Measurements from ENCODE around the gene GRIN3A. TPM values are rescaled to one million over a fixed set of nuclear protein-coding genes. Genes with fewer than 3 reads are reported as not detected.

GRIN3A gene
- total and polyA plus RNA-seq, 2 of the 4 experiments (the other 2 are of a cell fraction) = not detected

DNA sequence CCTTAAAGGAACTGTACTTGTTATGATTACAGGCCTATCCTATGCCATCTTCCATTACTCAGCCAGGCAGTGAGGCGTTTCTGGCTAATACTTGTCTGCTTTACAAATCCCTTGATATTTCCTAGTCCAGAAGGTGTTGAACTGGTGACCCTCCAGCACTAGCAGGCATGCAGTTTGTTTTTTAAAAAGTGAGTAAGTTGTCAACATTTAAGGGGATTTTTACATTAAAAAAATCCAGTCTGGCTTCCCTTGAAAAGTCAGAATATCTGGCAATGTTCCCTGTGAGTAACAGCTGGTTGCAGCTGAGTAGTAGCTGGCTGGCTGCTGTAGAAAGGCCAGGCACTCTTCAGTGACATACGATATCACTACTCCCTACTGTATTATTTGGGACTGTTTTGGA lies 21.8 kb downstream of the GRIN3A start:
- no peak overlapping the region for H2AK5ac ChIP-seq (ENCODE audit: low read depth, low read length)
- H3K36me3 ChIP-seq (ENCODE audit: control insufficient read depth, insufficient read depth, low read length) = no peaks in the 10 kb centered on the region
- H3K9me3 ChIP-seq (ENCODE audit: control insufficient read depth, insufficient read depth, low read length) = no peaks in the 10 kb centered on the region
- CTCF ChIA-PET = no interaction called here
- H3K4me2 ChIP-seq (ENCODE audit: low read depth, low read length) = no peak overlapping the region
- no peaks in the 10 kb centered on the region for H3K79me1 ChIP-seq (ENCODE audit: low read depth in 1 of 2, low read length in 2 of 2)
- H4K8ac ChIP-seq (ENCODE audit: low read depth in 2 of 2, low read length in 2 of 2) = no peak overlapping the region
- H2BK120ac ChIP-seq (ENCODE audit: low read depth, low read length) = no peak overlapping the region
- no peak overlapping the region for H3K56ac ChIP-seq (ENCODE audit: extremely low read depth, insufficient read depth, low read length)
- in situ Hi-C loops (cut with MboI; ENCODE audit: low sequenced_read_pairs) (no loop called here), dilution Hi-C loops (cut with HindIII; ENCODE audit: low sequenced_read_pairs, unreplicated experiment) (no loop called here), intact Hi-C loops (cut with micrococcal nuclease) (no loop called here)
- H2AK9ac ChIP-seq (replicated peaks; ENCODE audit: low read depth, low read length, poor library complexity) = no peak overlapping the region
- WGBS, 2 experiments (ENCODE audit: extremely low coverage in 2 of 2, insufficient read length in 1 of 2) = no CpG with 5 or more reads among the region's 2 CpGs
- no peak overlapping the region for H3K23ac ChIP-seq (ENCODE audit: low read depth, low read length)
- H2BK20ac ChIP-seq (ENCODE audit: low read depth, low read length) = no peak overlapping the region
- H3K4ac ChIP-seq (ENCODE audit: low read depth, low read length) = no peak overlapping the region
- BruUV-seq (replicated peaks) = no TSS peak
- no peak overlapping the region for H3K9ac ChIP-seq (ENCODE audit: low read depth, low read length)
- no peak overlapping the region for H3K27ac ChIP-seq (ENCODE audit: insufficient read depth, low read length)
- H3K27me3 ChIP-seq (ENCODE audit: control insufficient read depth, insufficient read depth, low read length) = no peaks in the 10 kb centered on the region
- no peak overlapping the region for H3K18ac ChIP-seq (ENCODE audit: low read depth, low read length)
- no peaks in the 10 kb centered on the region for H3K9me1 ChIP-seq (ENCODE audit: insufficient read depth, low read length)
- no peak overlapping the region for H4K91ac ChIP-seq (ENCODE audit: insufficient read depth, low read depth, low read length)
- no peak overlapping the region for H2BK15ac ChIP-seq (ENCODE audit: low read depth, low read length)
- TF ChIP-seq RAD21 (IDR thresholded peaks at IDR 0.05; ENCODE audit: low read length) (no peak), MAZ (IDR thresholded peaks at IDR 0.05; ENCODE audit: borderline replicate concordance, low read depth, low read length) (no peak), NFE2L2 (IDR thresholded peaks at IDR 0.05; ENCODE audit: low read depth, low read length) (no peak), FOS (IDR thresholded peaks at IDR 0.05; ENCODE audit: low read depth, low read length) (no peak), MXI1 (IDR thresholded peaks at IDR 0.05; ENCODE audit: borderline replicate concordance, low read depth, low read length) (no peak), SMC3 (IDR thresholded peaks at IDR 0.05; ENCODE audit: low read depth, low read length) (no peak), RCOR1 (IDR thresholded peaks at IDR 0.05; ENCODE audit: insufficient replicate concordance, low read length) (no peak), RFX5 (IDR thresholded peaks at IDR 0.05; ENCODE audit: low read depth, low read length) (no peak), BHLHE40 (IDR thresholded peaks at IDR 0.05; ENCODE audit: low read depth, low read length) (no peak), MAFK (IDR thresholded peaks at IDR 0.05; ENCODE audit: low read depth, low read length) (no peak), CEBPB (IDR thresholded peaks at IDR 0.05; ENCODE audit: low read depth, low read length) (no peak), POLR2A (IDR thresholded peaks at IDR 0.05; ENCODE audit: low read depth, low read length) (no peak), CHD1 (IDR thresholded peaks at IDR 0.05; ENCODE audit: low read depth, low read length) (no peak)
- TF ChIP-seq, protein P1, sequence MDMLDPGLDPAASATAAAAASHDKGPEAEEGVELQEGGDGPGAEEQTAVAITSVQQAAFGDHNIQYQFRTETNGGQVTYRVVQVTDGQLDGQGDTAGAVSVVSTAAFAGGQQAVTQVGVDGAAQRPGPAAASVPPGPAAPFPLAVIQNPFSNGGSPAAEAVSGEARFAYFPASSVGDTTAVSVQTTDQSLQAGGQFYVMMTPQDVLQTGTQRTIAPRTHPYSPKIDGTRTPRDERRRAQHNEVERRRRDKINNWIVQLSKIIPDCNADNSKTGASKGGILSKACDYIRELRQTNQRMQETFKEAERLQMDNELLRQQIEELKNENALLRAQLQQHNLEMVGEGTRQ (IDR thresholded peaks at IDR 0.05; ENCODE audit: low read depth, low read length) = no peak
- TF ChIP-seq, protein P2, sequence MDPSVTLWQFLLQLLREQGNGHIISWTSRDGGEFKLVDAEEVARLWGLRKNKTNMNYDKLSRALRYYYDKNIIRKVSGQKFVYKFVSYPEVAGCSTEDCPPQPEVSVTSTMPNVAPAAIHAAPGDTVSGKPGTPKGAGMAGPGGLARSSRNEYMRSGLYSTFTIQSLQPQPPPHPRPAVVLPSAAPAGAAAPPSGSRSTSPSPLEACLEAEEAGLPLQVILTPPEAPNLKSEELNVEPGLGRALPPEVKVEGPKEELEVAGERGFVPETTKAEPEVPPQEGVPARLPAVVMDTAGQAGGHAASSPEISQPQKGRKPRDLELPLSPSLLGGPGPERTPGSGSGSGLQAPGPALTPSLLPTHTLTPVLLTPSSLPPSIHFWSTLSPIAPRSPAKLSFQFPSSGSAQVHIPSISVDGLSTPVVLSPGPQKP (IDR thresholded peaks at IDR 0.05; ENCODE audit: borderline replicate concordance, low read depth, low read length) = no peak
- TF ChIP-seq, protein P3, sequence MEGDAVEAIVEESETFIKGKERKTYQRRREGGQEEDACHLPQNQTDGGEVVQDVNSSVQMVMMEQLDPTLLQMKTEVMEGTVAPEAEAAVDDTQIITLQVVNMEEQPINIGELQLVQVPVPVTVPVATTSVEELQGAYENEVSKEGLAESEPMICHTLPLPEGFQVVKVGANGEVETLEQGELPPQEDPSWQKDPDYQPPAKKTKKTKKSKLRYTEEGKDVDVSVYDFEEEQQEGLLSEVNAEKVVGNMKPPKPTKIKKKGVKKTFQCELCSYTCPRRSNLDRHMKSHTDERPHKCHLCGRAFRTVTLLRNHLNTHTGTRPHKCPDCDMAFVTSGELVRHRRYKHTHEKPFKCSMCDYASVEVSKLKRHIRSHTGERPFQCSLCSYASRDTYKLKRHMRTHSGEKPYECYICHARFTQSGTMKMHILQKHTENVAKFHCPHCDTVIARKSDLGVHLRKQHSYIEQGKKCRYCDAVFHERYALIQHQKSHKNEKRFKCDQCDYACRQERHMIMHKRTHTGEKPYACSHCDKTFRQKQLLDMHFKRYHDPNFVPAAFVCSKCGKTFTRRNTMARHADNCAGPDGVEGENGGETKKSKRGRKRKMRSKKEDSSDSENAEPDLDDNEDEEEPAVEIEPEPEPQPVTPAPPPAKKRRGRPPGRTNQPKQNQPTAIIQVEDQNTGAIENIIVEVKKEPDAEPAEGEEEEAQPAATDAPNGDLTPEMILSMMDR (conservative IDR thresholded peaks at IDR 0.05; ENCODE audit: low read depth, low read length) = no peak
- H4K5ac ChIP-seq (ENCODE audit: low read depth, low read length) = no peak overlapping the region
- POLR2A ChIA-PET (ENCODE audit: unreplicated experiment) = no interaction called here
- H3K4me3 ChIP-seq (ENCODE audit: insufficient read depth, low read depth, low read length) = no peak overlapping the region
- no peak overlapping the region for H2BK5ac ChIP-seq (ENCODE audit: low read depth, low read length, poor library complexity, severe bottlenecking)
- H2AFZ ChIP-seq (replicated peaks; ENCODE audit: low read length, poor library complexity) = no peak overlapping the region
- ATAC-seq (ENCODE audit: low read depth) = no peak
- no peaks in the 10 kb centered on the region for H4K20me1 ChIP-seq (ENCODE audit: insufficient read depth, low read length)
- no peak overlapping the region for H3K14ac ChIP-seq (replicated peaks; ENCODE audit: low read depth, low read length)
- DNase-seq = no peak
- H3K4me1 ChIP-seq (ENCODE audit: control insufficient read depth, insufficient read depth, low read length) = no peaks in the 10 kb centered on the region
